Suprapubic skin (tissue), 4 donors: ENCODE data around the gene GRIK4.

Experiments
- CTCF ChIP-seq, 2 donors: fragments of 200-600 bp in 1 of 2; fragments of 450-650 bp in 1 of 2; sonication (generic) in 1 of 2; IDR thresholded peaks; one replicate each; pipeline ENCODE4 v1.5.1; 2016 to 2019; ENCODE audit warnings: antibody characterized with exemption in 2 of 2, mild to moderate bottlenecking in 1 of 2, moderate library complexity in 1 of 2
- POLR2A ChIP-seq, 2 donors: fragments of 450-650 bp; IDR thresholded peaks; one replicate each; pipeline ENCODE4 v1.6.1; 2017; ENCODE audit warnings: antibody characterized with exemption in 2 of 2, mild to moderate bottlenecking in 2 of 2, moderate library complexity in 2 of 2
- POLR2AphosphoS5 ChIP-seq, 3 donors: sonication (generic); formaldehyde crosslinking; IDR thresholded peaks; one replicate each; pipeline ENCODE4 v1.6.1; 2017; ENCODE audit warnings: antibody characterized with exemption in 3 of 3

GRCh38 chr11:120550007-120550406 lies 38.5 kb downstream of the GRIK4 start:
- TF ChIP-seq CTCF (IDR thresholded peaks at IDR 0.05) (no peak), POLR2A (IDR thresholded peaks at IDR 0.05) (no peak), POLR2AphosphoS5 (IDR thresholded peaks at IDR 0.05) (no peak)
